ENCODE results near the gene RBBP8NL.

The RBBP8NL gene

DNA sequence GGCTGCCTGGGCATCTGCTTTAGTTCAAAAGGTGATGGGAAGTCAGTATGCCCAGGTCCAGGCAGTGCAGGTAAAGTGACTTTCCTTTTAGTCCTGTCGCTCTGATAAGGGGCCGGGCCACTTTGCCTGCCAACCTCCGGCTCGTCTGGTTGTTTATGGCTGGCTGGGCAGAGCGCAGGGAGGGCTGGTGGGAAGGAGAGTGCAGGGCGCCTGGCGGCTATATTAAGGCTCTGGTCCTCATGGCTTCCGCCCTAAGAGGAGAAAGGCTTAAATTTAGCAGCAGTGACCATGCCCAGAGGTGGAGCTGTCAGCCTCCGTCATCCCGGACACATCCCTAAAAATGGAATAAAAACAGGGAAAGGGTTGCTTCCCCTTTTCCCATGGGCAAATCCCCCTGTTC lies 33.8 kb upstream of the RBBP8NL start:
- no peak for DNase-seq

DNA sequence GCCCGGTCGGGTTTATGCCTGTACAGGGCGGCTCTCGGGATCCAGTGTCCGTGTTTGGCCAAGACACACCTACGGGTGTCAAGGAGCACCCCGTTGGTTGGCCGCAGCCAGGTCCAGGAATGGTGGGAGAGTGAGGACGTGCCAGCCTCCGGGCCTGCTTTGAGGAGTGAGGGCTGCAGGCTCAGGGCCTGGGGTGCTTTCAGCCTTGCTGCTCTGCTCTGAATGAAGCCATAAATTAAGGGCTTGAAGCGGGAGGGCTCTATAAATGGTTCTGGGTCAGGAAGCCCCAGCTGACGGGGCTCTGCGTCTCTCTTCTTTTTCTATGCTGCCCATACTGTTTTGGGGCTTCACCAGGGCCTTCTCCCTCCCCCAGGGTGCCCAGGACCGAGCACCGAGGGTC lies 33.3 kb upstream of the RBBP8NL start:
- DNase-seq = no peak

DNA sequence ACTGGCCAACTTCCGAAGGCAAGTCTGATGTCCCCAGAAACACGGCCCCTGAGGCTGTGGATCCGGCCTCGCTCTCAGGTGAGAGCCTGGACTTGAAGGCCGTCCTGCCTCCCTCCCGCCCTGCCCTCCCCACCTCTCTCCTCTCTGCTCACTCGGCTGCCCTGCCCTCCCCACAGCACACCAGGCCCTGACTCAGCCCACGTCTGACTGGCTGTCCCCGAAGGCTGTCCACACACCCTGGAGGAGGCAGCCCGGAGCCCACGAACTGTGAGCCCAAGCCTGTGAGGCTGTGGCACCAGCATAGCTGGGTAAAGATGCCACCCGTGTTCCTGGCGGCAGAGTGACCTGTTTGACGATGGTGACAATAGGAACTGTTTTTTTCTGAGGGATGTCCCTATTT lies 32.1 kb upstream of the RBBP8NL start:
- no peak for DNase-seq

DNA sequence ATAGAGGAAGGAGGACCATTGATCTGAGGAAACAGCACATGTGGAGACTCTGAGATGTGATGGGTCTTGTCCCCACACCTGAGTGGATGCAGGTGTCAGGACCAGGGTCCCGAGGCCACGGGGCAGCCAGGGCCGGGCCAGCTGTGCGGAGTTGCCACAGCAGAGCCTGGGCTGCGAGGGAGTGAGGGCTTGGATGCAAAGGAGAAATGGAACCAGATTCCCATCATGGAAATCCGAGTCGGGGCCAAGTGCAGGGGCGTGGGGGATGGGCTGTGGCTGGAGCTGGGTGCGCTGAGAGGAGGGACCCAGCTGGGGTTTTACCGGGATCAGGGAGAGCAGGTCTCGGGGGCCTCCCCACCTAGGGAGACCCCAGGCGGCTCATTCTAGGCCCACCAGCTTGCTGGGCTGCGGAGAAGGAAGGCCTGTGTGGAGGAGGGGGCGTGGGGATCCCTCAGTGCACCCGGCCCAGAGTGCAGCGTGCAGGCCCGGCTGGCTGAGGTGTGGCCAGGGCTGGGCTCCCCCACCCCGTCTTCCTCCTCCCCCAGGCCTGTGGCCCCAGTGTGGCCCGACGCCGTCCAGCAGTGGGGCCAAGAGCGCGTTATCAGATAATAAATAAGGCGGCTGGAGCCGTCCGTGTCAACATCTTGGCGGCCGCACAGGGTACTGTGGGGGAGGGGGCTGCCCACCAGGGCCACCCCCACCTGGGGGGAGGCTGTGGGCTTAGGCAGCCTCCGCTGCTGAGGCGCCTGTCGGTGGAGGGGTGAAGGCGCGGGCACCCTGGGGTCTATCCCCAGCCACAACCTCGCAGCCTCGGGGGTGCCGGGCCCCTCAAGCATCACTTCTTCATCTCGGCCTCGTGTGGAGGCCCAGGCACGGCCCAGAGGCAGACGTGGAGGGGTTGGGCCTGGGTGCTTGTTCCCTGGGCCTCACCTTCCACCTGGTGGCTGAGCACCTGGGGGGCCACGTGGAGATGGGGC lies 31.2 kb upstream of the RBBP8NL start:
- no peak for DNase-seq

DNA sequence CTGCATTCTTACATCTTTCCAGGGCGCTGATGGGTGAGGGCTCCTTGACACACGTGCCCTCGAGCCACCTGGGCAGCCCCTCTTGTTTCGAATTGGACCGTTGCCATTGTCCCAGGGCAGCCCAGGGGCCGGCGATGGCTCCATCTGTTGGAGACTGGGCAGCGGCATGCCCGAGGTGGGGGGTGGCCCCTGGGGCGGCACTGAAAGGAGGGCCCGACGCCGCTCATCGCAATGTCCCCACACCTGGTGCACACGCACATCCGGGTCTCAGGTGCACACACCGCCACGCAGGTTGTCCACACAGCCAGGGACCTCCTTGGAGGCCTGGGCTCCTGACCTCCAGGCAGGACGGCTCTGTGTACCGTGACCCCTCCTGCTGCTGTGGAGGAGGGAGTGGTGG lies 30.5 kb upstream of the RBBP8NL start:
- DNase-seq = no peak

DNA sequence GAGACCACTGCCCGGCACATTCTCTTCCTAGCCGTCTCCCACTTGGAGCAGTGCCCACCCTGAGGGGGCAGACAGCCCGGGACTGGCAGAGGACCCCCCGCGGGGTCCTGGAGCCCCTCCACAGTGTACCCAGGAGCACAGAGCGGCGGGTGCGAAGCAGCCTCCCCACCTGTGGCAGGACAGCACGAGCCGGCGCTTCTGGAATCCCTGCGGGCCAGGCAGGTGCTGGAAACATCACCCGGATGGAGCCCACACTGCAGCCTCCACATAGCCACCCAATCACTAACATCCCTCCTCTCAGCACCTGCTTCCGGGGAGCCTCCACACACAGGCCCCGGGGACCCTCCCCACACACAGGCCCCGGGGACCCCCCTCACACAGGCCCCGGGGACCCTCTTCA lies 29.8 kb upstream of the RBBP8NL start:
- DNase-seq = no peak

DNA sequence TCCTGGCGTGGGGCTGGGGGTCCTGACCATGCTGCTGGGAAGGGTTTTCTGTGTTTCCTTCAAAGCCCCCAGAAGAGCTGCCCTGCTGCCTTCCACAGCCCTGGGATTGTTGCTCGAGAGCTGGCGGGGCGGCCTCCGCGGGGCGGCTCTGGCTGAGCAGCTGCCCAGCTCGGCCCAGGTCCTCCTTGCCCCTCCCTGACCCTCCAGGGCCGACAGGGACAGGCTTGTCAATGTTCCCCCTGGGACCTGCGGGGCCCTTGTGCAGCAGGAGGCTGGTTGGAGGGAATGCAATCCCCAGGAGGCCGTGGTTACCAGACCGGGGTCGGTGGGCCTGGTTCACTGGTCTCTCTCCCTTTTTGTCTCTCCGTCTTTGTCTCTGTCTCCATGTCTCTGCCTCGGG lies 28.6 kb upstream of the RBBP8NL start:
- no peak for DNase-seq

DNA sequence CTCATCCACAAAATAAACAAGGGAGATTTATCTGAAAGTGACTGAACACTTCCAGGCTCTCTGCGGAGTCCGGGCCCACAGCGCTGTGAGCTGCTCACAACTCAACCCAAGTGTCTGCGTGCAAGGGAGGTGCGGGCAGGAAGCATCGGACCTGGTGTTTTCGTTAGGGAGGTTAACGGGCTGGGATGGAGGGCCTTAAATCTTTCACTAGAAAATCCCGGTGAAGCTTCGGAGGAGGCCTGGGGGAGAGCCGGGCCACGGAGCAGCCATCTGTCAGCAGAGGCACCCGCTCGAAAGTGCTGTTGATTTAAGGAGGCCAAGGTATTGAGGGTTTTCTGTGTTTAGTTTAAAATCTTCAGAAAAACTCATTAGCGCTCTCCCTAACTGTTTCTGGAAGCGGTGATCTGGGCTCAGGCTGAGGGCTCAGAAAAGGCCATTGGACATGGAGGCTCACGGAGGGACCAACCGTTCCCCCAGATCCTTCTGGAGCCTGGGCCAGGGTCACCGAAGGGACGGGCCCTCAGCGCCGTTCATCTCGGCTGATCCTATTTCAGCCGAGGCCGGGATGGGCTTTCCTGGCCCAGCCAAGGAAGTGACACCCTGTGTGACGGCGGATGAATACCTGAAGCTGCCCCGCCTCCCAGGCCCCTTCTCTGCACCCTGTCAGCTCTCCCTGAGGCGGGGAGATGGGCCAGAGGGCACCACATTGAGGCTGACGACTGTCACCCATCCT lies 27.7 kb upstream of the RBBP8NL start:
- no peak for DNase-seq

DNA sequence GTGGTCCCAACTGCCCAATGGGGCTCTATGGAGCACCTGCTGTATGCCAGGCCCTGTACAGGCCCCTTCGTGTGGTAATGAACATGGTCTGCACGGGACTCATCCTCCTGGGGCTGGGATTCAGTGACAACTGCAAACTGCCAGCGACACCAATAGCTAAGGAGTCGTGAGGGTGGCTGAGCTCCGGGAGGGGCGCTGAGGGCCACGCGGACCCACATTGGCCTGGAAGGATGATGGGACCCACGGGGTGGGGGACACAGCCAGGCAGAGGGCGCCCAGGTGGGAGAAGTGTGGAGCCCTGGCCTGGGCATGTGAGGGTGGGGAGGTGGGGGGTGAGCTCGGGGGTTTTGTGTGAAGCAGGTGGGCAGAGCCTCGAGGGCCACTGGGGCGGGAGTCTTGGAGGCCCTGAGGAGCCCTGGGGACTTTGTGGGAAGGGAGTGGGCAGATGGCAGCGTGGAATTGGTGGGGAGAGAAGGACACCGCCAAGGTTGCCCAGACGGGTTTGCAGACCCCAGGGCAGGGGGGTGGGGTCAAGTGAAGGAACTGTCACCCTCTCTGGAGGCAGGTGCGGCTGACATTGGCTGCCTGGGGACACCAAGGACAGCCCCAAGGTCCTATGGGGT lies 26.0 kb upstream of the RBBP8NL start:
- DNase-seq = no peak

DNA sequence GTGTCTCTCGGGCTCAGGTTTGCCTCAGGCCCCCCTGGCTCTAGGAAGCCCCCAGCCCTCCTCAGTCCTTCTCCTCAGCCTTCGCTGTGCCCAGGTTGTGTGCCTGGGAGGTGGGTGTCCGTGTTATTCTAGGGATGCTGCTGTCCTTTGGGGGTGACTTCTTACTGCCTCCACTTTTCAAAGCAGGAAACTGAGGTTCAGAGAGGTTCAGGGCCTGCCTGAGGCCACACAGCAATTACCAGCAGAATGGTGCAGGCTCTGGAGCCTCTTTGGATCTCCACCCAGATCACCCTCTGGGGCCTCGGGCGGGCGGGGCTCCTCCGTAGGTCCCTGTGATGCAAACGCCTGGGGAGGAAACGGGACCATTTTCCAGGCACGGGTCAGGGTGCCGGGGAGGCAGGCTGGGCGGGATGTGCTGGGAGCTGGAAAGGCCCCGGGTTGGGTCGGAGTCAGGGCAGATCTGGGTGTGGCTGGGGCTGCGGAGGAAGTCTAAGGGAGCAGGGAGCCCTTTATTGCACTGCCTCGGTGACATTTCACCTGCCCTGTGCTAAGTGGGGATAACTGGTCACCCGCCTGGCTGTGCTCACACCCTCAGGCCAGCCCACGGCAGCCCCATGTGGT lies 25.2 kb upstream of the RBBP8NL start:
- DNase-seq = no peak

DNA sequence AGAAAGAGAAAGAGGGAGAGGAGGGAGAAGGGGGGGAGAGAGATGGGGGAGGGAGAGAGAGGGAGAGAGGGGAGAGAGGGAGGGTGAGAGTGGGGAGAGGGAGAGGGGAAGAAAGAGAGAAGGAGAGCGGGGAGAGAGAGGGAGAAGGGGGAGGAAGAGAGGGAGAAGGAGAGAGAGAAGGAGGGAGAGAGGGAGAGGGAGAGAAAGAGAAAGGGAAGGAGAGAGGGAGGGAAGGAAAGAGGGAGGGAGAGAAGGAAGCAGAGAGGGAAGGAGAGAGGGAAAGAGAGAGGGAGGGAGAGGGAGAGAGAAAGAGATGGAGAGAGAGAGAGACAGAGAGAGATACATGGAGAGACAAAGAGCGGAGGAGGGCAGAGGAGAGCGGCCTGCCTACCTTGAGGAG lies 24.6 kb upstream of the RBBP8NL start:
- DNase-seq = no peak

DNA sequence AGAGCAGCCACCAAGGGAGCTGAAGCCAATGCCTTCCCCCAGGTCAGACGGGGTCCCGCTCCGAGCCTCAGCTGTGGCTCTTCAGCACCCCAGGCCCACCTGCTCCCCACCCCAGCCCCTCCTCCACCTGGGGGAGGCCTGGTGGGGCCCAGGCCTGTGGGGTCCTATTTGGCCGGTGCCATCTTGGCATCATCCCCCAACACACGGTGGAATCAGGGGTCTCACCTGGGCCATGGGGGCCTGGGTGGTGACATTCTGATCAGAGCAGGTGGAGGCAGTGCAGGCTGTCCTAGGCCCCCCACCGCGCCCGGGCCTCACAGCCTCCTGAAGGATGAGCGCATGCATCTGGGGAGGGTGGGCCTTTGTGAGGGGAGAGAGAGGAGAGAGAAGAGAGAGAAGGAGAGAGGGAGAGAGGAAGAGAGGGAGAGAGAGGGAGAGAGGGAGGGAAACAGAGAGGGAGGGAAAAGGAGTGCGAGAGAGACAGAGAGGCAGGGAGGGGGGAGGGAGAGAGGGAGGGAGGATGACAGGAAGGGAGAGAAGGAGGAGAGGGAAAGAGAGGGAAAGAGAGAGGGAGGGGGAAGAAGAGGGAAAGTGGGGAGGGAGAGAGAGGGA lies 23.9 kb upstream of the RBBP8NL start:
- no peak for DNase-seq

DNA sequence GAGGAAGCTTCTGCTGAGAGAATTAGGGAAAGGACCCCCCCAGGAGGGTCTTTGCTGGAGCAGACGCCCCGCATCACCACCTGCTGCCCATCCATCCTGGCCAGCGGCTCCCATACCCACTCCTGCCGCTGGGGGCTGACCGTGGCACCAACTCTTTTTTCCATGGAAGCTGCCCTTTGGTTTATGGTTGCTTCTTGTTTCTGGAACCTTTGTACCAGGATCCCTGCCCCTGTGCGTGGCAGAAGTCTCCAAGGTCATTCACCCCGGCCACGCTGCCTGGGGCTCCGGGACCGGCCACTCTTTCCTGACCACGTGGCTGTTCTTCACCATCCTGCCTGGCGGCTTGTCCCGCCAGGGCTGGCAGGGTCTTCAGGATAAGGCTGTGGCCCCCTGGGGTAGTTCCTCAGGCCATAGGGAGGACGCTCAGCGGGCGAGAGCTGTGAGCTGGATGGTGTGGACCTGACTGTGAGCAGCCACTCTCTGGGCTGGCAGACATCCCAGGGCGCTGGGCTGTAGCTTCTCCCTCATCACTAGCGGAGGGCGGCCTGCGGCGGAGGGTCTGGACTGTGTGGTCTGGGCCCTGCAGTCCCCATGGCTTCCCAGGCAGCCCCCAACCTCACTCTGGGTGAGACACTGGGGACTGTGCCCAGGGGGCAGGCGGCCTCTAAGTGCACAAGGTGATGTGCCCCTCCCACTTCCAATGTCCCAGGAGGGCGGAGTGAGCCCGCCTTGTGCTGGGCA lies 22.8 kb upstream of the RBBP8NL start:
- no peak for DNase-seq

DNA sequence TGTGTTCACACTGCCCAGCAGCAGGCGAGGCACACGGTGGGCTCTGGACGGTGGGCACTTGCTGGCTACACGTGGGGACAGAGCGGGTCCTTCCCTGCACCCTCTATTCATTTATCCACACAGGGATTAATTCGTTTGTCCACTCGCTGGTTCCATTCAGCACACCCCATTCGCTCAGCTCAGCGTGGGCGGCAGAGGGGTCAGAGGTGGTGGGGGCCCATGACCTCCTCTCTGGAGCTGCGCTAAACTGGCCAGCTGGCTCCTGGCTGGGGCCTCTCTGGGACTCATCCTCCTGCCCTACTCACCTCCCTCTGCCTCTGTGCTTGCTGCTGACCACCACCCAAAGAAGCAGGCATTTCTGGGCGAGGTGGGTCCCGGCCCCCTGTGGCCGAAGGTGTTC lies 21.4 kb upstream of the RBBP8NL start:
- DNase-seq = no peak

DNA sequence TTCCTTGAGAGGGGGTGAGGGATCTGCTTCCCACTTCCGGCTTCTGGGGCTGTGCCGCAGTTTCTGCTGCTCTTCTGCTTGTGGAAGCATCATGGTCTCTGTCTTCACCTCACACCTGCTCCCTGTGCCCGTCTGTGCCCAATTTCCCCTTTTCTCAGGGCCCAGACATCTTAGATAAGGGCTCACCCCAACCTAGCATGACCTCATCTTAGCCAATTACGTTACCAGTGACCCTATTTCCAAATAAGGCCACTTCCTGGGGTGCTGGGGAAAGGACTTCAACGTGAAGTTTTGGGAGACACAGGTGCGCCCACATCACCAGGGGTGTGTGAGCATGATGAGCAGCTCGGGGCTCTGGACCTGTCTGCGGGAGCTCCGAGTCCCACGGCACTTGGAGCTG lies 20.7 kb upstream of the RBBP8NL start:
- no peak for DNase-seq

DNA sequence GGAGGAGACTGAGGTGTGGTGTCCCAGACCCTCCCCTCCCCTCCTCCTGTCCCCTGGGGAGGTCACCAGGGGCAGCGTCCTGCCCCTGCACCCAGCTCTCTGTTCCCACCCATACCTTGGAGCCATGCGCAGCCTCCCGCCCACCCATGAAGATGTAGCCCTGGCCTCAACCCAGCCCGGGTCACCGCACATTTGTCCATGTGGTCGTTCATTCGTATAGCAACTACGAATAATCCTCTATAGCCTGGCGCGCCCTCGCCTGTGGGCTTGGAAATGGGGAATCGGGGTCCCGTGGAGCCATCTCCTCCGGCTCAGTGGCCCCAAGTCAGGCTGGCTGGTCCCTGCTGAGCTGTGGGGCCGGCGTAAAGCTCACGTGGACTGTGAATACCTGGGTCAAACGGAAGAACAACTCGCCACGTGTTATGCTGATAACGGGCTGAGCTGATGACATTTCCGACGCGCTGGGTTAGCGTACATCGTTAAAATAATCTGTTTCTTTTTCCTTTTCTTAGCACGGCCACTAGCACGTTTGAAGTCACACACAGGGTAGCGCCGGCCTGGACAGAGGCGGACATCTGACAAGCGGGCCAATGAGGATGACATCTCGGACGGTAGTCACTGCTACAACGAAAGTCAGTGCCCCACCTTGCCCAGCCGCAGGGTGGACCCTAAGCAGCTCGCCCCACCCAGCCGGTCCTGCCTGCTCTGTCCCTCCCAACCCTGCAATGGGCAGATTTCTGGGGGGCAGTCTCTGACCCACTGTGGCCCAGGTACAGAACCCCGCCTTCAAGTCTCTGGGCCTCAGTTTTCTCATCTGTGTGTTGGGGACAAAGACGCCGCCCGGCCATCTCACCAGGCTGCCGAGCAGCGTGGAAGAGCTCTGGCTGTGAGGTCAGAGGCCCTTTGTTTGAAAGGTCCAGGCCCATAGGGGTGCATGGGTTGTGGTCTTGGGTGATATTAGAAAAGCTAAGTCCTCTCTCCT lies 19.8 kb upstream of the RBBP8NL start:
- DNase-seq = no peak

DNA sequence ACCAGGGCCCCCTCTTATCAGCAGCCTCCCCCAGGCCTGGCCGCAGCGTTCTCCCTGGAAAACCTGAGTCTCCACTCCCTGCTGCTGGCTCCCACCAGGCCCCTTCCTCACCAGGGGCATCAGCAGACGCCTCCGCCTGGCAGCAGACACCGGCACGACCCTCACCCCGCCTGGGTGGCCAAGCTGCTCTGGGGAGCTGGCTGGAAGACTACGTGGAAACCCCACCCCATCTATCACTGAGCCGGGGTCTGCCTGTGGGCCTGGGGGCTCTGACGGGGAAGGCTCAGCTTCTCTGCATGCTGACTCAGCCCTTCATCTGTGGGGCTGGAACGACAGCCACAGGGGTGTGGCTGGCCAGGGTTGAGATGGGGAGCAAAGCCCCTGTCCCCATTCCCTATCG lies 19.1 kb upstream of the RBBP8NL start:
- DNase-seq = no peak

DNA sequence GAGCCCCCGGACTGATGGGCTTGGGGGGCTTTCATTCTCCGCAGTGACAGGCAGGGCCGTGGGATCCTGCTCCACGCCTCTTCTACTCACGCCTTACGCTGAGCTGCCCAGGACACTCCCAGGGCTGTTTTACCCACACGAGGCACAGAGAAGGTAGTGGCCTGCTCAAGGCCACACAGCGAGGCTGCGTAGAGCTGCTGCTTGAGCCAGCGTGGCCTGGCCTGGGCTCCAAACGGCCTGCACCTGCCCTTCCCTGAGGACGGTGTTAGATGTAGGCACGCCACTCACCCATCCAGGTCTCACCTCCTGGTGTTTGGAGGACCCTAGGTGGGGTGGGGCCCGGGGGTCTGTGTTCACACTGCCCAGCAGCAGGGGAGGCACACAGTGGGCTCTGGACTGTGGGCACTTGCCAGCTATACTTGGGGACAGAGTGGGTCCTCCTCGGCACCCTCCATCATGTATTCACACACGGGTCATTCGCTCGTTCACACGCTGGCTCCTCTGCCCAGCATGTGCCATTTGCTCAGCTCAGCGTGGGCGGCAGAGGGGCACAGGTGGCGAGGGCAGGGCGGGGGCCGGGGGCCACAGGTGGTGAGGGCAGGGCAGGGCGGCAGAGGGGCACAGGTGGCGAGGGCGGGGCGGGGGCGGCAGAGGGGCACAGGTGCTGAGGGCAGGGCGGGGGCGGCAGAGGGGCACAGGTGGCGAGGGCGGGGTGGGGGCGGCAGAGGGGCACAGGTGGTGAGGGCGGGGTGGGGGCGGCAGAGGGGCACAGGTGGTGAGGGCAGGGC lies 18.4 kb upstream of the RBBP8NL start:
- DNase-seq = no peak

DNA sequence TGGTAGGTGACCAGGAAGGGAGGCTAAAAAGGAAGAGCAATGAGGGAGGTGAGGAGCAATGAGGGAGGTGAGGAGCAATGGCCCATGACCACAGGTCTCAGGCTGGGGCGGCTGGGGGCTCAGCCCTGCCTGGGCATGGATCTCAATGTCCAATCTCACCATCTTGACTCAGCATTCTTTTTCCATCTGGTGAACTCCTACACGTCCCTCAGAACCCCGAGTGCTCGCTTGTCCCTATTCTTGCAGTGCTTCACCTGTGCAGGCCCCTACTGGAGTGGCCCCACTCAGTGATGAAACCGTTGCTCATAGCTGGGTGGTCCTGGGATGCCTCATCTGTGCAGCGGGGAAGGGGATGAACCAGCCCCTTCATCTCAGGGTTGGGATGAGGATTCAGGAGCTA lies 16.9 kb upstream of the RBBP8NL start:
- DNase-seq = no peak

DNA sequence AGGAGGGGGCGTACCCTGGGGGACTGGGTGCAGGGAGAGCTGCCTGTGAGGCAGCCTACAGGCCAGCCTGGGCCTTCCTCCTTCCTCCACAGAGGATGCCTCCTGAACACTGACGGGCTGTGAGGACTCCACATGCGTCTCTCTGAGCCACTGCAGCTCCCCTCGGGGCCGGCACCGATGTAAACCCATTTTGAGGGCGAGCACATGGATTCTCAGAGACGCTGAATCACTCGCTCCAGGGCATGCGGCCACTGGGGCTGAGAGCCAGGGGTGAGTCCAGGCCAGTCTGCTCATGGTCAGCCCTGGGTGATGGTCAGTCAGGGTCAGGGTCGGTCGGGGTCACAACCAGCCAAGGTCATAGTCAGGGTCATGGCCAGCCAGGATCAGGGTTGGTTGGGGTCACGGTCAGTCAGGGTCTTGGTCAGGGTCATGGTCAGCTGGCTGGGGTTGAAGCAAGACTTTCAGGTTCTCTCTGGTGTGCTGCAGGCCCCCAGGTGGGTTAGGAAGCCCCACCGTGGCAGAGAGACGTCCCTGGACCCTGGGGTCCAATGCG lies 14.7 kb upstream of the RBBP8NL start:
- DNase-seq = no peak
